Suprapubic skin (tissue), 4 donors: ENCODE results near the gene NCR1.

Experiments
- CTCF ChIP-seq, 2 donors: fragments of 200-600 bp in 1 of 2; fragments of 450-650 bp in 1 of 2; sonication (generic) in 1 of 2; IDR thresholded peaks; one replicate each; pipeline ENCODE4 v1.5.1; 2016 to 2019; ENCODE audit warnings: antibody characterized with exemption in 2 of 2, mild to moderate bottlenecking in 1 of 2, moderate library complexity in 1 of 2
- EP300 ChIP-seq: sonication (generic); formaldehyde crosslinking; IDR thresholded peaks from one replicate; pipeline ENCODE4 v1.6.1; 2017; ENCODE audit warnings: antibody characterized with exemption
- POLR2A ChIP-seq, 2 donors: fragments of 450-650 bp; IDR thresholded peaks; one replicate each; pipeline ENCODE4 v1.6.1; 2017; ENCODE audit warnings: antibody characterized with exemption in 2 of 2, mild to moderate bottlenecking in 2 of 2, moderate library complexity in 2 of 2
- POLR2AphosphoS5 ChIP-seq, 3 donors: sonication (generic); formaldehyde crosslinking; IDR thresholded peaks; one replicate each; pipeline ENCODE4 v1.6.1; 2017; ENCODE audit warnings: antibody characterized with exemption in 3 of 3

GRCh38 chr19:54923276-54923675, 17.3 kb downstream of the NCR1 start:
- TF ChIP-seq CTCF (IDR thresholded peaks at IDR 0.05): no peak
- no peak for TF ChIP-seq POLR2AphosphoS5 (IDR thresholded peaks at IDR 0.05)
- TF ChIP-seq POLR2A (IDR thresholded peaks at IDR 0.05): no peak
- no peak for TF ChIP-seq EP300
